ENCODE data around the gene UXS1.

GRCh38 chr2:106063181-106063580, 130.9 kb downstream of the UXS1 start:
- TF ChIP-seq YY1 (IDR thresholded peaks at IDR 0.05; ENCODE audit: insufficient read depth, insufficient read length) (no peak), SUZ12 (IDR thresholded peaks at IDR 0.05; ENCODE audit: extremely low read depth, insufficient read depth, insufficient read length) (no peak), ZNF274 (IDR thresholded peaks at IDR 0.05; ENCODE audit: low read depth, low read length) (no peak)

Data from NT2/D1 (cell line).